Endodermal cell (in vitro differentiated cells): Measurements from ENCODE around the gene SLC45A3. TPM values are rescaled to one million over a fixed set of nuclear protein-coding genes. Genes with fewer than 3 reads are reported as not detected.

Experiments used
- DNase-seq: peaks from one replicate; pipeline ENCODE4 v3.0.0-alpha.2; 2017
- H3K27ac ChIP-seq: 2 replicates; pipeline ENCODE4 v1.5.1; 2013; ENCODE audit warnings: mild to moderate bottlenecking, low read depth, low read length, moderate library complexity
- H3K27me3 ChIP-seq: 2 replicates; pipeline ENCODE4 v1.6.1; 2013; ENCODE audit warnings: mild to moderate bottlenecking, low read length, moderate library complexity; ENCODE audit not compliant: insufficient read depth, control insufficient read depth, poor library complexity, severe bottlenecking
- H3K36me3 ChIP-seq: 2 replicates; pipeline ENCODE4 v1.7.0; 2013; ENCODE audit warnings: mild to moderate bottlenecking, low read length, moderate library complexity; ENCODE audit not compliant: control insufficient read depth, insufficient read depth
- H3K4me1 ChIP-seq: one replicate; pipeline ENCODE4 v1.7.0; 2013; ENCODE audit warnings: low read length; ENCODE audit not compliant: control insufficient read depth, insufficient read depth
- H3K4me3 ChIP-seq: 2 replicates; pipeline ENCODE4 v1.5.1; 2013; ENCODE audit warnings: mild to moderate bottlenecking, low read length, moderate library complexity
- H3K9ac ChIP-seq: 2 replicates; pipeline ENCODE4 v1.6.1; 2013; ENCODE audit warnings: mild to moderate bottlenecking, low read length, moderate library complexity; ENCODE audit not compliant: poor library complexity, severe bottlenecking; ENCODE audit errors: extremely low read depth
- H3K9me3 ChIP-seq: 2 replicates; pipeline ENCODE4 v1.6.1; 2013; ENCODE audit warnings: mild to moderate bottlenecking, low read length, moderate library complexity; ENCODE audit not compliant: control insufficient read depth
- H3K27ac Mint-ChIP-seq: 2 replicates; pipeline ENCODE4 v1.8.0; 2020; ENCODE audit warnings: mixed read lengths
- H3K27me3 Mint-ChIP-seq: 2 replicates; pipeline ENCODE4 v1.8.0; 2021; ENCODE audit warnings: mild to moderate bottlenecking, mixed read lengths; ENCODE audit not compliant: insufficient read depth
- H3K36me3 Mint-ChIP-seq: 2 replicates; pipeline ENCODE4 v1.8.0; 2020; ENCODE audit warnings: low read depth, mixed read lengths
- H3K4me1 Mint-ChIP-seq: 2 replicates; pipeline ENCODE4 v1.8.0; 2020; ENCODE audit warnings: mixed read lengths
- H3K4me3 Mint-ChIP-seq: 2 replicates; pipeline ENCODE4 v1.8.0; 2020; ENCODE audit warnings: mild to moderate bottlenecking, moderate library complexity, mixed read lengths
- H3K9me3 Mint-ChIP-seq: 2 replicates; pipeline ENCODE4 v1.8.0; 2020; ENCODE audit warnings: mild to moderate bottlenecking, mixed read lengths
- WGBS, 2 experiments: methylation state at CpG; one replicate each; pipeline versions ENCODE4 v1.1.5 to v1.1.7; 2013; ENCODE audit warnings: missing lambda C conversion rate in 2 of 2, mixed read lengths in 1 of 2; ENCODE audit not compliant: insufficient coverage in 1 of 2, insufficient read length in 1 of 2; 5-methylcytosine and 5-hydroxymethylcytosine counted together
- total RNA-seq, 2 donors: library from RNA; stranded (reverse); fragmentation: NEBNext Ultra II Directional in 1 of 2; extraction: Animal tissue kit (Norgen Biotek cat#: 25700) in 1 of 2; gene quantifications; 2 replicates in 1 of 2; 3 replicates in 1 of 2; pipeline ENCODE4 v1.2.1, GENCODE V29; 2021
- TF ChIP-seq, protein P1 (sequence below): fragments of 200-600 bp; sonication (generic); conservative IDR thresholded peaks from 2 replicates; pipeline ENCODE4 v1.5.0; 2021; ENCODE audit warnings: antibody characterized with exemption, mild to moderate bottlenecking

The SLC45A3 gene
- total RNA-seq, 2 donors from 2014 or later, result 7.9 to 10.2 TPM

DNA sequence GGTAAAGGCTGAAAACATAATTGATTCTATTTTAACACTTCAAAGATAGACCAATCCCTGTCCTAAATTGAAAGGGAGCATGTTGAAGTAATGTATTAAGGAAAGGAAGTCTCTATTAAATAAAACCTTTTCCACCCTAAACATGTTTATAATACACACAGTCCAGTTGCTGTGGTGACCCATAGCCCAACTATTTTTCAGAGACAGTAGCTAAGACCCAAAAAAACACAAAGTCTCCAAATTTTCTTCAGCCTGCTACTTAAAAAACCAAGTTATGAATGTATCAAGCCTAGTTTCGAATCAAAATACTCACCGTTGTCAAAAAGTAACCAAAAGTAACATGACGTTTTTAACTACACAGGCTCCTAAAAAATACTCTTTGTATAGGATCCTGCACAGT is 50.1 kb downstream of the SLC45A3 start:
- TF ChIP-seq, protein P1, sequence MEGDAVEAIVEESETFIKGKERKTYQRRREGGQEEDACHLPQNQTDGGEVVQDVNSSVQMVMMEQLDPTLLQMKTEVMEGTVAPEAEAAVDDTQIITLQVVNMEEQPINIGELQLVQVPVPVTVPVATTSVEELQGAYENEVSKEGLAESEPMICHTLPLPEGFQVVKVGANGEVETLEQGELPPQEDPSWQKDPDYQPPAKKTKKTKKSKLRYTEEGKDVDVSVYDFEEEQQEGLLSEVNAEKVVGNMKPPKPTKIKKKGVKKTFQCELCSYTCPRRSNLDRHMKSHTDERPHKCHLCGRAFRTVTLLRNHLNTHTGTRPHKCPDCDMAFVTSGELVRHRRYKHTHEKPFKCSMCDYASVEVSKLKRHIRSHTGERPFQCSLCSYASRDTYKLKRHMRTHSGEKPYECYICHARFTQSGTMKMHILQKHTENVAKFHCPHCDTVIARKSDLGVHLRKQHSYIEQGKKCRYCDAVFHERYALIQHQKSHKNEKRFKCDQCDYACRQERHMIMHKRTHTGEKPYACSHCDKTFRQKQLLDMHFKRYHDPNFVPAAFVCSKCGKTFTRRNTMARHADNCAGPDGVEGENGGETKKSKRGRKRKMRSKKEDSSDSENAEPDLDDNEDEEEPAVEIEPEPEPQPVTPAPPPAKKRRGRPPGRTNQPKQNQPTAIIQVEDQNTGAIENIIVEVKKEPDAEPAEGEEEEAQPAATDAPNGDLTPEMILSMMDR, result no peak
- no peak for DNase-seq
- H3K9ac ChIP-seq, result peak overlapping the region; percentile 87
- H3K27ac Mint-ChIP-seq, result peak overlapping the region; percentile 98
- H3K4me1 Mint-ChIP-seq, result peaks cover 18% of the 10 kb centered on the region
- WGBS, 2 experiments, result 50 to 60% methylated on average over 3 of the region's 3 CpGs
- H3K36me3 ChIP-seq, result peaks cover 8% of the 10 kb centered on the region
- H3K4me3 ChIP-seq, result peak overlapping the region; percentile 94
- H3K9me3 Mint-ChIP-seq, result no peaks in the 10 kb centered on the region
- H3K4me1 ChIP-seq, result no peaks in the 10 kb centered on the region
- H3K27me3 Mint-ChIP-seq, result no peaks in the 10 kb centered on the region
- no peak overlapping the region for H3K27ac ChIP-seq
- H3K9me3 ChIP-seq, result no peaks in the 10 kb centered on the region
- peaks cover 11% of the 10 kb centered on the region for H3K36me3 Mint-ChIP-seq
- H3K4me3 Mint-ChIP-seq, result peak overlapping the region; percentile 85
- H3K27me3 ChIP-seq, result no peaks in the 10 kb centered on the region

- H3K36me3 Mint-ChIP-seq, result peaks cover 11% of the 10 kb centered on the region
- peaks cover 18% of the 10 kb centered on the region for H3K4me1 Mint-ChIP-seq
- no peak overlapping the region for H3K27ac Mint-ChIP-seq
- Histone ChIP-seq H3K9ac (no peak overlapping the region), H3K4me1 (no peaks in the 10 kb centered on the region), H3K4me3 (peak overlapping the region; percentile 94), H3K27ac (no peak overlapping the region), H3K36me3 (peaks cover 12% of the 10 kb centered on the region), H3K9me3 (no peaks in the 10 kb centered on the region), H3K27me3 (no peaks in the 10 kb centered on the region)
- H3K27me3 Mint-ChIP-seq, result no peaks in the 10 kb centered on the region
- DNase-seq, result no peak
- peak overlapping the region; percentile 85 for H3K4me3 Mint-ChIP-seq
- 96% methylated on average over 6 of the region's 6 CpGs; no CpG with 5 or more reads in 1 of the 2 experiments for WGBS, 2 experiments
- H3K9me3 Mint-ChIP-seq, result no peaks in the 10 kb centered on the region
- TF ChIP-seq, protein P1, result no peak
These were observed 50.6 kb downstream of the SLC45A3 start for GRCh38 chr1:205629751-205630150.

GRCh38 chr1:205627956-205628355 is 52.4 kb downstream of the SLC45A3 start:
- Histone ChIP-seq H3K4me3 (no peak overlapping the region), H3K9ac (no peak overlapping the region), H3K36me3 (peaks cover 20% of the 10 kb centered on the region), H3K9me3 (no peaks in the 10 kb centered on the region), H3K27me3 (no peaks in the 10 kb centered on the region), H3K27ac (no peak overlapping the region), H3K4me1 (no peaks in the 10 kb centered on the region)
- Mint-ChIP-seq H3K27me3 (no peaks in the 10 kb centered on the region), H3K9me3 (no peaks in the 10 kb centered on the region), H3K36me3 (peaks cover 19% of the 10 kb centered on the region), H3K4me1 (peaks cover 18% of the 10 kb centered on the region), H3K27ac (no peak overlapping the region), H3K4me3 (no peak overlapping the region)
- WGBS, 2 experiments, result 94 to 98% methylated on average over 7 to 8 of the region's 8 CpGs
- DNase-seq, result no peak
- TF ChIP-seq, protein P1, result no peak
